GM23248 (cell line): ENCODE data around the gene ADGRL3.
"Not testable (repeated sequence)": the region's sequence is repeated elsewhere in the genome, so short reads cannot be mapped to it uniquely, and the experiment has no call there.

Source experiments
- EZH2 ChIP-seq: fragments of 200-600 bp; sonication (generic); IDR thresholded peaks from 2 replicates; pipeline ENCODE4 v1.6.1; 2018; ENCODE audit warnings: antibody characterized with exemption, mild to moderate bottlenecking; ENCODE audit not compliant: insufficient read depth, poor library complexity, severe bottlenecking
- EZH2phosphoT487 ChIP-seq: fragments of 200-600 bp; sonication (generic); IDR thresholded peaks from 2 replicates; pipeline ENCODE4 v1.6.1; 2018; ENCODE audit warnings: antibody characterized with exemption, moderate library complexity, mild to moderate bottlenecking, low read depth; ENCODE audit not compliant: insufficient read depth

DNA sequence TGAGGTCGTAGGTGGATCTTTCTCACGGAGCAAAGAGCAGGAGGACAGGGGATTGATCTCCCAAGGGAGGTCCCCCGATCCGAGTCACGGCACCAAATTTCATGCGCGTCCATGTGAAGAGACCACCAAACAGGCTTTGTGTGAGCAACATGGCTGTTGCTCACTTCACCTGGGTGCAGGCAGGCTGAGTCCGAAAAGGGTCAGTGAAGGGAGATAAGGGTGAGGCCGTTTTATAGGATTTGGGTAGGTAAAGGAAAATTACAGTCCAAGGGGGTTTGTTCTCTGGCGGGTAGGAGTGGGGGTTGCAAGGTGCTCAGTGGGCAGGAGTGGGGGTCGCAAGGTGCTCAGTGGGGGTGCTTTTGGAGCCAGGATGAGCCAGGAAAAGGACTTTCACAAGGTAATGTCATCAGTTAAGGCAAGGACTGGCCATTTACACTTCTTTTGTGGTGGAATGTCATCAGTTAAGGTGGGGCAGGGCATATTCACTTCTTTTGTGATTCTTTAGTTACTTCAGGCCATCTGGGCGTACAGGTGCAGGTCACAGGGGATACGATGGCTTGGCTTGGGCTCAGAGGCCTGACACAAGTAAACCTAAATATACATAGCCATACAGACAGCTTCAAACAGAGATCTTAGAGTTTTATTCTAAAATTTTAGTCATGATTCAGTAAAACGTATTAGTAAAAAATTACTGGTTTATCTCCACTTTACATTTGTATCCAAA, 569.5 kb downstream of the ADGRL3 start:
- not testable (repeated sequence) for TF ChIP-seq EZH2, EZH2phosphoT487
